NCI-H82 treated with DMSO at 0.1 percent for 48 hours (cell line): Measurements from ENCODE around the gene LRTM2.
A peak's percentile ranks its signal among the peaks of the same experiment; 100 is the strongest.

Source experiments
- DNase-seq: peaks from one replicate; lab custom pipeline; 2025; ENCODE audit not compliant: unreplicated experiment; lab: John Stamatoyannopoulos, UW

Gene LRTM2

DNA sequence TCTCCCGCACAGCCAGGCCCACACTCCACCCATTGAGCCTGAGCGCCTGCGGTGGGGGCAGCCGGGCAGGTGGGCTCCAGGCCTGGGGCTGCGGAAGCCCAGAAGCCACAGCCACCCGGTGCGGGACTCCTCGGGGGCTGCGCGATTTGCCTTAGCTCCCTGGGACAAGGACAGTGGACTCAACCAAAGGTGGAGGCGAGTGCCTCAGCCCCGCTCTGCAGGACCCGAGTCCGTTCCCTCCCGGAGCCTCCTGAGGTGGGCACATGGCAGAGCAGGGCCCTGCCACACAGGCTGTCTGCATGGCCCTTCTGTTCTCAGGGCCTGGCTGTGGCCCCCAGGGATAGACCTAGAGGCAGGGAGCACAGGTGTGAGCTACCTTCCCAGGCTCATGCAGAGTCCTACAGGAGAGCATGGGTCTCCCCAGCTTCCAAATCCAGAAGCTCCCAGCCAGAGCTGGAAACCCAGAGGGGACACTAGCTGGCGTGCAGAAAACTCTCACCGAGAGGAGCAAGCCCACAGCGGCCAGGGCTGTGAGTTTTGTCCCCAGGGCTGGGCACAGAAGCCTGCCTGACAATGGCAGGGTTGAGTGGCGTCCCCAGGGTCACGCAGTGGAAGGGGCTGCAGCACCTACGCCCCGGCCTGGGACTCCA, 22.2 kb upstream of the LRTM2 start:
- no peak for DNase-seq

DNA sequence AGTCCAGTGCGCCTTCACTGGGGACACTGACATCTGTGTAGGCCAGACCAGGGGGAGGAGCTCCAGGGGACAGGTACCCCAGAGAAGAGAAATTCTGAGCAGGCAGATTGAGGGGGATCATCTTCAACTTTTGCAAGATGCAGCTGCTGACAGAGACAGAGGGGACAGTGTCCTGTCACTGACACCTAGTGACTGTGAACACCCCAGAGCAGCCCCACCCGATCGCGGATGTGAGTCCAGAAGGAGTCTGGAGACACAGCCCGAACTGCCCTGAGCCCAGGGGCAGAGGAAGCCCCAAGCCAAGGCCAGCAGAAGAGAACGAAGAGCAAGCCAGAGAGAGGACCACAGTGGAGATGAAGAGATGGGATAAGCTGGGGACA, 21.7 kb upstream of the LRTM2 start:
- no peak for DNase-seq

DNA sequence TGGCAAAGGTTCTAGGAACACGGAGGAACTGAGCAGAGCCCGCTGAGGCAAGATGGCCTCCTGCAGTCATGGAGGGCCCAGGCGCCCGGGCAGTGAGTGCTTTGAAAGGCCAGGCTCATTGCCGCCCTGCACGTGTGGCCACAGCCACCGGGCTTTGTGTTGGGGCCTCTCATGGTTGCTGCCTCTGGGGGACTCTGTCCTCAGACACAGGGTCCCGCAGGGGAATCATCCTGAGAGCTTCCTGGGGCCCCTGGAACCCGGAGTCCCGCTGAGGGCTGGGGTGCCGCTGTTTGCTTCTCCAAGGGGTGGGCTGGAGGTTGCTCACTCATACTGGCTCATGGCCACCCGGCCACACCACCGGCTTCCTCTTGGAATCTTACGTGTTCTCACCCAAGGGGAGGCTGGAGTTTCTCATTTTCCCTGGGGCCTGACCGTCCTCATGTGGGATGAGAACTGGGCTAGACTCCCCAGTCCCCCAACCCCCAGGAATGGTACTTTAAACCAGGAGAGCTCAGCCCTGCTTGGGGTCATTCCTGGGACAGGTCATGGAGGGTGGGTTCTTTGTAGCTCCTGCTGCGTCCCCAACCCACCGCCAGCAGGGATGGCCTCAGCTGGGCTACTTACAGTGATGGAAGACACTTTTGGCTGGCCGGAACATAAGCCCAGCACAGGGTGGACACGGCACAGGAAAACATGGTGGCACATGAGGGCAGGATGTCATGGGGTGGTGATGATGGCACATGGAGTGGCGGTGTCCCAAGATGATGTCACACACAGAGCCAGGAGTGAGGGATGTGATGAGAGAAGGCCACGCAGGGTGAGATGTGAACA, 21.1 kb upstream of the LRTM2 start:
- DNase-seq = no peak

DNA sequence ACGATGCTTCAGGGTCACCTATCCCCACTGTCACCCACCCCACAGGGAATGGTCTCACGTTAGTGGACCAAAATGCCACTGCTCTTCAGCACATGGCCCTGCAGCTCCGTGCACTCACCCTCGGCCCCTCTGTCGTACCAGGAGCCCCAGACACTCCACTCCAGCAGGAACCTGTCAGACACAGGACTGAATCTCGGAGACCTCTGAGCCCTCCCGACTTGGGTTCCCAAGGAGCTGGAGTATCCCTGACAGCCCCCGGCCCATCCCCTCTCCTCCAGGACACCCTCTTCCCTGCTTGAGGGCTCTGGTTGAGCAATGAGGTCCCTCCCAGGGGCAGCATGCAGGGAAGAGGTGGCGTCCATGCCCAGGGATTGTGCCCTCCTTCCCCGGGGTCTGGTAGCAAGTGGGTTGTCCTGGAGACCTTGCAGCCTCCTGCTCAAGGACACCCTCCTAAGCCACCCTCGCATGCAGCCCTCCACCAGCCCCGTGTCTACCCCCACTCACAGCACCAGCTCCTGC, 20.4 kb upstream of the LRTM2 start:
- no peak for DNase-seq

DNA sequence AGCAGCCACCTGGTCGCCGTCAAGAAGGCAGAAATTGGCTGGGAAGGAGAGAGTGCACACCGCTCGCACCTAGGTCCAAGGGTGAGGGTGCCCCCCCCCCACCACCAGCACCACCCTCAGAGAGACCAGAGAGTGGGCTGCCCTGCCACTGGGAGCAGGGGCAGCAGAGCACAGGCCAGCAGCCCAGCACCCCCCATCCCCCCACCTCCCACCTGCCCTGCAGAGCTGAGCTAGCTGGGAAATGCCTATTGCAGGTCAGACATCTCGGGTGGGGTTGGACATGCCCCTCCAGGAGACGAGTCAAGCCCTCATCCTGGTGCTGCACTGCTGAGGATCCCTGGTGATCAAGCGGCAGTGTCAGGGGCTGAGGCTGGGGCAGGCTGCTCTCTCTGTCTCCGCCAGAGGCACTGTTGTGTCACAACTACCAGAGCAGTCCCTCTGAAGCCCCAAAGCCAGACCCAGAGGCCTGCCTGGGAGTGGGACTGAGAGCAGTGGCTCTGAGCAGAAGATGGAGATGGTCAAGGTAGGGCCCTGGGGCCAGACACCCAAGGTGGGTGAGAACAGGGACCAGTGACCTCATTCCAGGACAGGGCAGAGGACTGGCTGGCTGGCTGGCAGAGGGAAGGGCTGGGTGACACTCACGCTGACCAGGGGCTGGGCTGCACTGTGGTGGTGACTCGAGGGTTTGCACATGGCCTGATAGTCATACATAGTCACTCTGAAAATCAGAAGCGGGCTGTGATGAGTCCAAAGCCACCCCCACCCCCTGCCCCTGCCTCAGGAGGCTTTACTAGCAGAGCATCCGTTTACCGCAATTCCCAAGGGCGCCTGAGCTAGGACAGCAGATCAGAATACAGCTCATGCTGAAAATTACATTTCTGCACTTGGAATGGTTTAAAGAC, 19.7 kb upstream of the LRTM2 start:
- DNase-seq = peak; percentile 13

DNA sequence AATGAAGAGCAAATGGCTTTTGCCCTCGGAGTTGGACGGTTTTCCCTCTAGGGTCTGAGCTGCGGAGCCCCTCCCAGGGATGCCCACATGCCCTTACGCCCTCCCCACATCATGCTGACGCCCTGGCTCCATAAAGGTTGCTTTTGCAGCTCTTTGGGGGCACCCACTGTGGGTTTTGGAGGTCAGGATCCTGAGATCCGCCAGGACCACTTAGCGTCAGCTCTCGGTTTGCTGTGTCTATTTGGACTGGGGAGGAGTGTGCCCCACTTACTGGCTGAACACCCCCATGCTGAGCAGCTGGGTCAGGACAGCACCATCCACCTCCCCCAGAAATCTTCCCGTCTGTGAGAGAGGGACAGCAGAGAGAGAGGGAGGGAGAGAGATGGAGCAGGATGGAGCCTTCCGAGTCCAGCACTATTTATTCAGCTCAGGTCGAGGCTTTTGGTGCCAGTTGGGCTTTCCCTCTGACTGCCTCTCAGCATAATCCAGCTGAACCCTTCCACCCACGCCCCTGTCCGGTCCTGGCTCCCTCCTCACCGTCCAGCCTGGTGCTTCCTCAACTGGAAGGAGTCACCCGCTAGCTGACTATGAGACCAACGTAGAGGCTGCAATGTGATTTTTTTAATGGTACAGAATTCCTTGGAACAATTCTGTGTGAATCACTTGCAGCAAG, 18.9 kb upstream of the LRTM2 start:
- DNase-seq = no peak

DNA sequence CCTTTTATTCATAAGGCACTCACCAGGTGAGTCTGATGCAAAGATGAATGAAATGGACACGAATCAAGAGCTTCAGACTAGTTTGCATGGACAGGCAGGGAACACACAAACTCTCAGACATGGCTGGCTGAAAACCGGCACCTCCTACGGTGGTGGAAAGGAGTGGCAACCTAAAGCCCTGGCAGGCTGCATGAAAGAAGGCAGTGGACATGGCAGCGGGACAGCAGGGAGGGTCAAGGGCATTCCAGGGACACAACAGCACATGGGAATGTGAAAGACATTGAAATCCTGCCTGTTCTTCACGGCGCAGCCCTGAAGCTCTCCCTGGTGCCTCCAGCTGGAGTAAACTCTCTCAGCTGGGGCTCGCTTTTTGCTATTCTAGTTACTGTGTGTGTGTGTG, 16.6 kb upstream of the LRTM2 start:
- DNase-seq = no peak

DNA sequence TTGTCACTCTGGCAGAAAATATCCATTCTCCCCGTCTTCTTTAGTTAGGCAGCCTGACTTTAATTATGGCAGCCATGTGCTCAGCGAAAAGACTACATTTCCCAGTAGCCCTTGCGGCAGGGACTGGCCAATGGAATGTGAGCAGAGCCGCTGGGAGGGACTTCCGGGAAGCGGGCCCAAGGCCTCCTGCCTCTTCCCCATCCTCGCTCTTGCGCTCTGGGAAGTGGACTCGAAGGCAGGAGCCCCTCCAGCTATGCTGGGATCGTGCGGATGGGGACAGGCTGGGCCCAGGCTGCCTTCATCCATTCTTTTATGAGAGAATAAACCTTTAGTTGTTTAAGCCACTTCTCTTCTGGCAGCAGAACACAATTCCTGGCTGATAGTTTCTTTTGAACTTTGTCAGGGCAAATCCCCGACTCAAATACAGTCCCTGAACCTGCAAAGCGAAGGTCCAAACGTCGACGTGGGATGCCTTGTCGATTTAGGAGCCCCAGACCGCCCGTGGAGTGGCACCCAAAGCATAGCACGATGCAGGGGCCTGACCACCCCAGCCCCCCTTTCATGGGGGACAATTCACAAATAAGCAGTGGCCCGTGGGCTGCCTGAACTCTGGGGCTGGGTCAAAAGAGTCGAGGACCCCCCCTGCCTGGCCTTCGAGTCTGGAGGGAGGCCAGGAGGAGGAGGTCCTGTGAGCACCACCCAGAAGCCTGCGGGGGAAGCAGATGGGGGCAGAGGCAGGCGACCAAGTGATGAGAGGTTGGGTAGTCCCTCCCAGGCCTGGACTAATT, 15.6 kb upstream of the LRTM2 start:
- DNase-seq = peak; percentile 73

DNA sequence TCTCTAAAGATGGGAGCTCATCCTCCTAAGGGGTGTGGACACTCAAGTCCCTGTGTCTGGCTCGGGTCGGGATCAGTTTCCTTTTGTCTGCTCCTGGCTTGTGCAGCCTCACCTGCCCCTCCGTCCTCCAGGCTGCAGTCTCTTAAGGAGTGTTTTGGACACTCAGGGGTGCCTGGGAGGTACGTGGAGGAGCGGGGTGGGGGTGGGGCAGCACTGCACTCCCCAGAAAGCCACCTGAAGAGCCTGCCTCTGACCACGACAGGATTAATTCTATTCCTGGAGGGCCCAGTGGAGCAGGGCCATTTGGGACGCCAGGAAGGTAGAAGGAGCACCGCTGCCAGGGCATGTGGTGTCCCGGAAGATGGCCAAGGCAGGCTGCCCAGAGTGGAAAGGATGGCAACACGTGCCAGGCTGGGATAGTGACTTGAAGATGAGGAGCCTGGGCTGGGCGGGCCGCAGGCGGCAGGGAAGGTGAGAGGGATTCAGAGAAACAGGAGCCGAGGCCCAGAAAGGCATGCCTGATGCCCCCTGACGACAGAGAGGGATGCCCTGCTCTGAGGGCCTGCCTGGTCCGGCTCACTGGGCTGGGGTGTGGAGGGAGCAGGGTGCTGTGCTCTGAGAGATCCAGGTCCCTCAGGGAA, 14.8 kb upstream of the LRTM2 start:
- no peak for DNase-seq

DNA sequence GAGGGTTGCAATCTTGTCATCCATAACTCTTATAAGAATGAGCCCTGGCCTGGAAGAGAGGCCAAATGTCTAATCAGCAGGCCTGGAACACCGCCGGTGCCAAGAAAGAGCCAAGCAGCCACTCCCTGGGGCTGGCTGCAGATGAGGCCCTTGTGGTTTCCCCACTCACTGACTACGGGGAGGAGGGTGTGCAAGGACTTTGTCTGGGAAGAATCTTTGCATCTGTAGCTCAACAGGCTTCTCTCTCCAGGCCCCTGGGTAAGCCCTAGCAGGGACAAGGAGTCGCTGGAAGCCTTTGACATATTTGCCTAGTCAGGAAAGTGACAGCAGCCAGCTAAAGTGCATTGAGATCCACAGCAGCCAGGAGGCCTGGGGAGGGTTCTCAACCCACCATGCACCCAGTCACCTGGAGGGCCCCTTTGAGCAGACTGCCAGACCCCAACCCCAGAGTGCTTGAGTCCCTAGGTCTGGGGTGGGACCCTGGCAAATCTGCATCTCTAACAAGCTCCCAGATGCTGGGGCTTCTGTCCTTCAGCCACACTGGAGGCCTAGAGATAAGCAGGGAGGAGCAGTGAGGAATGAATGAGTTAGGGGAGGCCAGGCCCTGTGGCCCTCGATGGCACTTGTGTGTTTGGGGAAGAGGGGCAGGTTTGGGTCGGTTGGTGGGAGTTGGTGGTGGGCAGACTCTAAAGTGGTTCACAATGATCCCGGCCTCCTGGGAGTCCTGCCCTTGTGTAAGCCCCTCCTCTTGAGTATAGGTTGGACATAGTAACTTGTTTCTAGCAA, 13.9 kb upstream of the LRTM2 start:
- DNase-seq = no peak

DNA sequence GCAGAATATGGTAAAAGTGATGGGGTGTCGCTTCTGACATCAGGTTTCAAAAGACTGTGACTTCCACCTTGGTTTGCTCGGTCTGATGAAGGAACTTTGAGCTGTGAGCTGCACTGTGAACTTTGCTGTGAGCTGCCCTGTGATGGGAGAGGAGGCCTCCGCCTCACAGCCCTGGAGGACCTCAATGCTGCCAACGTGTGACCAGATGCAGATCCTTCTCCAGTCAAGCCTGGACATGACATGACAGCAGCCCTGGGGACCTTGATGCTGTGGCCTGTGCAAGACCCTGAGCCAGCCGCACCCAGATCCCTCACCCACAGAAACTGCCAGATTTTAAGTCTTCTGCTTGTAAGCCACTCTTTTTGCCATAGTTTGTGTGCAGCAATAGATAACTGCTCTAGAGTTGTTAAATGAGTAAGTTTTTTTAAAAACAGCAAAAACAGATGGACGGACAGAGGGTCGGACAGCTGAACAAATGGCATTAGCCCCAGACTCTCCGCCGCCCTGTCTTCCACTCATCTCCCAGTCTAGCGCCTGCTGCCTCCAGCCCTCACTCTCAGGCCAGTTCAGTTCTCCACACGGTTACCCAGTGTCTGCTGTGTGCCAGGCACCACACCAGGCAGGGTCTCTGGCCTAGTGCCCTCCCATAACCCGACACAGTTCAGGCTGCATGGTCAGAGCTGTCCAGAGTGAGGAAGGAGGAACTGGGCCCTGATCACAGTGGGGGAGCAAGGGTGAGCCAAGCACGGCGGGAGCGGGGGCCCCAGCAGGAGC, 13.1 kb upstream of the LRTM2 start:
- no peak for DNase-seq

DNA sequence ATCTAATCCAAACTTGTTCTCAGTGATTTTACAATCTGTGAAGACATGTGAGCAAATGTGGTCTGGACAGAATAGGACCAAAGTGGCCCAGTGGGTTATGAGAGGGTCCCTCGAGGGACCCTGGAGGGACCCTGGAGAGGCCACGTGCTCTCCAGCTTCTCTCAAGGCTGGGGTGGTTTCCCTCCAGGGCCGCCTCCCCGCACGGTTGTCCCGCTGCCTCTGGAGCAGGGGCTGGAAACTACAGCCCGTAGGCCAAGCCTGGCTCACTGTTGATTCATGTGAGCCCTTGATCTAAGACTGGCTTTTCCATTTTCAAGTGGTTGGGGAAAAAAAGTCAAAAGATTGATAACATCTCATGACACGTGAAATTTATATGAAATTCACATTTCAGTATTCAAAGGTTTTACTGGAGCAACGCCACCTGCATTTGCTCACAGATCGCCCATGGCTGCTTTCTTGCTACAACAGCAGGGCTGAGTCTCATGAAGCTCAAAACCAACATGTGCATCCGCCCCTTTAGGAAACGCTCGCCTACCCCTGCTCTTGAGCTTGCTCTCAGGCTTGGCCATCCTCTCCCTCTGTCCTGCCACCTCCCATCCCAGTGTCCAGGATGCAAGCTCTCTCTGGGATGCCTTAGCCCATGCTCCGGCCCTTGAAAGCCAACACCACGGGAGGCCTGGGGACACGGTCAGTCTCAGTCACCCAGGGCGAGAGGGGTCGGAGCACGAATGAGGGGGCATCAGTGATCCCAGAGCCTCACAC, 12.1 kb upstream of the LRTM2 start:
- DNase-seq = no peak

DNA sequence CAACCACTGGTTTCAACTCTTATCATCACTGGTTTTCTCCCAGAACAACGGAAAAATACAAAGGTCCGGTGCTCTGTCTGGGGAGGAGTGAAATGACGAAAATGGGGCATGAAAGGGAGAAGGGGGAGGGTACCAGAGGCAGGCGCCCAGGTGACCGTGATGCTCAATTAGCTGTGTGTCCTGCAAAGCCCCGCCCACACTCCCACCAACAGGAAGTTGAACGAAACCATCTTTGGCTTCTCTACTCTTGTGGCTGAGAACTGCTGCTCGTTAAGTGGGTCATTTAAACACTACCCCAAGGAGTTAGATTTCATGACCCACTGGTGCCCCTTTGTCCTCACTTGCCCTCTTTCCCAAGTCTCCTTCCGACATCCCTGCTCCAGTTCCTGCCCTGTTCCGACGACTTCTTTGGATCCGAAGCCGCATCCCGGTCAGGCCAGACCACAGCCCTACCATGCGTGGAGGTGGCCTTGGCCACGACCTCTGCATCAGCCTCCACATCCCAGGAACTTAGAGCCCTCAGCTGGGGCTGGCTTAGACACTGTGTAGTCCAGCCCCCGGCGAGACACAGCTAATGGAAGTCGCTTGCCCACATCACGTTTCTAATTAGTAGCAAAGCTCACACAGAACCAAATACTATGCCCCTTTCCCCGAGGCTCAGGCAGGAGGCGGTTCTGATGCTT, 11.4 kb upstream of the LRTM2 start:
- no peak for DNase-seq

DNA sequence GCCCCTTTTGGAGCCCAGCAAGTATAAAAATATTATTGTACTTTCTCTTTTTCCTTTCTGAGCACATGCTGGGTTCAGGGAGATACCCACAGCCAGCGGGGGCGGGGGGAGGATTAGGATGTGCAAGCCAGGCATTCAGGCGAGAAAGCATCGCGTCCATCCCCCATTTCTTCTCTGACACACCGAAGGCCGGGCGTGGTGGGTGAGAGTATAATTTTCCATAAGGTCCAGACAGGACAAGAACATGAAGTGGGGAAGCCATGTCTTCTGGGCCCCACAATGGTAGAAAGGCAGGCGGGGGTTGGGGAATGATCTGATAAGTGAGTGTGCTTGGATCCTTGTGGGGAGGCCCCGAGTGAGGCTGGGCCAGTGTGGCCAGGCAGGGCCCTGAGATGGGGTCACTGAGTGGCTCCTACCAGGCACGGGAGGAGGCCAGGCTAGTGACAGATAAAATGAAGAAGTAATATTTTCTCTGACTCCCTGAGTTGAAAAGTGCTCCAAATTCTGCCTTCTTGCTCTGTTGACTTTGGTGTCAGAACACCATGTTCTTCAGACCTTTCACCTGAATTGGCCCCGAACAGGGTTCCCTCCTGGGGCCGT, 10.7 kb upstream of the LRTM2 start:
- no peak for DNase-seq

DNA sequence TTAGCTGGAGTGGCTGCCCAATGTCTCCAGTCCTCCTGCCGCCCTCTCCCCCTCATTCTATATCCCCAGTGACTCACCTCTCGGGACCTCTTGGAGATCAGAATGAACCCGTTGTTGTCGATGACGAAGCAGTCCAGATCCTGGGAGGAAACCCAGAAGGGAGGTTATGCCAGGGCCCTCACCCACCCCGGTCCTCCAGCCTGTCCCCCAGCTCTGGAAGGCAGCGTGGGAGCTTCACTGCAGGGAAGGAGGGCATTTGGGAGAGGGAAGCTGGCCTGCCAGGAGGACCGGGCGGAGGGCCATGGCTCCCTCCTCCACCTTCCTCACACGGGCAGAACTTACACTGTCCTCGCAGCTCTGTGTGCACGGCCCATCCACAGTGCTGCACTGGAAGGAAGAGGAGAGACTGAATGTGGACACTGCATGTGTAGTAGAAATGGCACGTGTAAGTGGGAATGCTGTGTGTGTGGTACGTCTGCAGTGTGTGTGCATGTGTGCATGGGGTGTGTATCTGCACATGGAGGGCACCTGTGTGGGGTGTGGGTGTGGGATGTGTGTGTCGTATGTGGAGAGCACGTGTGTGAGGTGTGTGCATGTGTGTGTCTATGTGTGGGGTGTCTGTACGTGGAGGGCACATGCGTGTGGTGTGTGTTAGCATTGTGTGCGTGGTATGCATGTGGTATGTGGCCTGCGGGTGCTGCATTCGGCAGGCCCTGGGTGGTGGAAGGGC, 10.0 kb upstream of the LRTM2 start:
- DNase-seq = no peak

DNA sequence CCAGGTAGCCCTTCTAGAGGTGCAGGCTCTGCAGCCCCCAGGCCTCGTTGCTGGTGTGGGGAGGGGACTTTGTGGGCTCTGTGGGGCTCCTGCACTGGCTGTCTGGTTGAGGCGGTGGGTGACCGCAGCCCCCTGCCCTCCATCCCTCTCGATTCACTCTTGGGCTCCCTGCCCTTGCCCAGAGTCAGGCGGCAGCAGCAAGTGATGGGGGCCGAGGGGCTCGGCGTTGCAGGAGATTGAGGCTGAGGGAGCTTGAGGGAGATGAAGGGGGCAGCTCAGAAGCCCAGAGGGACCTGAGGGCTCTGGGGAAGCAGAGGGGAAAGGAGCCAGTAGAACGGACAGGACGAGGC, 9.5 kb upstream of the LRTM2 start:
- no peak for DNase-seq
